NCI-H2171 treated with DMSO at 0.1 percent for 48 hours (cell line): Measurements from ENCODE around the gene PRAF2.
A peak's percentile ranks its signal among the peaks of the same experiment; 100 is the strongest.

Experiments
- DNase-seq: peaks from one replicate; lab custom pipeline; 2025; lab: John Stamatoyannopoulos, UW

PRAF2 gene

DNA sequence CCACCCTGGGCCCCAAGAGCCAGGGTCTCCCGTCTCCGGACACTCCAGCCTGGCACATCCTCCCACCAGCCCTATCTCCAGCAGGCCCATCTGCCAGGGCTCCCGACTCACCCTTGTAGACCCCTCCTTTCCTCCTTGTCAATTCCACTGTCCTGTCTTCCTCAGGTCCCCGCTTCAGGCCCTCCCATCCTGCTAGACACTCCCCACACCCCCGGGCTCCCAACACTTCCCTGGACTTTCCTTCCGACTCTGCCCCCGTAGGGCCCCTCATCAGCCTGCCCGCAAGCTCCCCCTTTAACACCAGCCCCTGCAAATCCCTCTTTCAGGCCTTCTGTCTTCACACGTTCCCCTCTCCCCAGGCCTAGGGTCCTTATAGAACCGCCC is 1.1 kb downstream of the PRAF2 start:
- no peak for DNase-seq

DNA sequence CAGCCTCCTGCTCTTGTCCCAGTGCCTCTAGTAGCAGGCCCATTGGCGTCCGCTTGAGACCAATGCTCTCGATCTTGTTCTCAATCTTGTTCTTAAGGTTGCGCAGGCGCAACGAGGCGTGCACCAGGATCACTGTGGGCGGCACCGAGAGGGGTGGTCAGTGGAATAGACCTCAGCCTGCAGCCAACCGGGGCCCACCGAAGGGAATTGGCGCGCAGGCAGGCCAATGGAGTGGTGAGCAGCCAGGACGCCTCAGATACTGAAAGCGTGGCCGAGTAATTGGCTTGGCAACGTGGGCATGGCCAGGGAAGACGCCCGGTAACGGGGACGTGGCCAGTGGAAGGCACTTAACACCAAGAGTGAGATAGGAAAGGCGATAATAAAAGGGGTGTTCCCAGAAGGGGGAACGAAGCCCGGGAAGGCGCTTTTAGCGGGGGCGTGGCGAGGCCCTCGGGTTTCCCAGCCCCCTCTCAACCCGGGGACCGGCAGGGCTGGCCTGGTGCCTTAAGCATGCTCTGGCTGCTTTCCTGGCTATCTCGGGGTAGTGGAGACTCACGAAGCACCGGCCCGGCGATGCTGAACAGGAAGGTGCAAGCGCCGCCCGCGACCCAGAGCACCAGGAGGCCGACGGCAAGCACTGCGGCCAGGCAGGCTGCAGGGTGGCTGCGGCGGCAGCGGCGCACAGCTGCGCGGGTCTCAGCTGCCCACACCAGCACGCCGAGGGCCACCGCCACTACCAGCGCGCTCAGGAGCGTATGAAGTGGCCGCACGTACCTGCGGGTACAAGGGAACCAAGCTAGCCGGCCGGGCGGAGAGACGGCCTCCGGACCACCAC is 1.7 kb downstream of the PRAF2 start:
- no peak for DNase-seq

DNA sequence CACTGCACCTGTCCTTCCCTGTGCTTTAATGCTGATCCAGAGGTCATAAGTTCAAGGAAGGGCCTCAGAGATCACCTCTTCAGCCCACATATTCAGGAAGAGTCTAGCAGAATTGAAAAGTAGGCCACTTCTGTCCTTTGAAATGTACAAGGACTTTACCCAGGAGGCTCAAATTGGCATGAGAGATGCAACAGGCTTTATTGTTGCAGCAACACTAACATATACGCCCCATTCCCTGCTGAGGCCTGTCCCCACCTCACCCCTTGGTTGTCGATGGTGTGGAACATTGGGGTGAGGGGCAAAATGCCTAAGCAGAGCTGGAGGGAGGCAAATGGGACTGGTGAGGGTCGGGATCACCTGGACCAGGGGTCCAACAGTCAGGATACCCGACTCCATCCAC is 2.8 kb downstream of the PRAF2 start:
- no peak for DNase-seq

DNA sequence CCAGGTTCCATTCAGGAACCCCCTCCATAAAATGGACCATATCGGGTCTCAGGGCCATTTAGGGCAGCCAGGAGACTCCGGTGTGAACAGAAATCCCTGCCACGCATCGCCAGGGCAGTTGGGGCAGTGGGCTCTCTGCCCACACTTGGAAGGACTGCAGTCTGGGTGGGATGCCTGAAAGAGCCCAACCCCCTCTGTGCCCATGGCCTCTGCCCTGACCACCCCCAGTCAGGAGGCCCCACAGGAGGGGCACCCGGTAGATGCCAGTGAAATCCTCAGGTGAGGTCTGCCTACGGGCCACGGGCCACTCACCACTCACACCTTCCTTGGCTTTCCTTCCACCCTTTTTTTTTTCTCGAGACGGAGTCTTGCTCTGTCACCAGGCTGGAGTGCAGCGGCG is 4.8 kb downstream of the PRAF2 start:
- no peak for DNase-seq

DNA sequence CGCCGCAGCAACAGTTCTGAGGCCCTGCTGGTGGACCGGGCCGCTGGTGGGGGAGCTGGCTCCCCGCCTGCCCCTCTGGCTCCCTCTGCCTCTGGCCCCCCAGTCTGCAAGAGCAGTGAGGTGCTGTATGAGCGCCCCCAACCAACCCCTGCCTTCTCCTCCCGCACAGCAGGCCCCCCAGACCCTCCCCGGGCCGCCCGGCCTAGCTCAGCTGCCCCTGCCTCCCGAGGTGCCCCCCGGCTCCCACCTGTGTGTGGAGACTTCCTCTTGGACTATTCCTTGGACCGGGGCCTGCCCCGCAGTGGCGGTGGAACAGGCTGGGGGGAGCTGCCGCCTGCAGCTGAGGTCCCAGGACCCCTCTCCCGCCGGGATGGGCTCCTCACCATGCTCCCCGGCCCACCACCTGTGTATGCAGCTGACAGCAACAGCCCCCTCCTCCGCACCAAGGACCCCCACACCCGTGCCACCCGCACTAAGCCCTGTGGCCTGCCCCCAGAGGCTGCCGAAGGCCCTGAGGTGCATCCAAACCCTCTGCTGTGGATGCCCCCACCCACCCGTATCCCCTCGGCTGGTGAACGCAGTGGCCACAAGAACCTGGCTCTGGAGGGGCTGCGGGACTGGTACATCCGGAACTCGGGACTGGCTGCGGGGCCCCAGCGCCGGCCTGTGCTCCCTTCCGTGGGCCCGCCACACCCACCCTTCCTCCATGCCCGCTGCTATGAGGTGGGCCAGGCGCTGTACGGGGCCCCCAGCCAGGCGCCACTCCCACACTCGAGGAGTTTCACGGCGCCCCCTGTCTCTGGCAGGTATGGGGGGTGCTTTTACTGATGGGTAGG is 6.3 kb downstream of the PRAF2 start:
- DNase-seq: no peak

DNA sequence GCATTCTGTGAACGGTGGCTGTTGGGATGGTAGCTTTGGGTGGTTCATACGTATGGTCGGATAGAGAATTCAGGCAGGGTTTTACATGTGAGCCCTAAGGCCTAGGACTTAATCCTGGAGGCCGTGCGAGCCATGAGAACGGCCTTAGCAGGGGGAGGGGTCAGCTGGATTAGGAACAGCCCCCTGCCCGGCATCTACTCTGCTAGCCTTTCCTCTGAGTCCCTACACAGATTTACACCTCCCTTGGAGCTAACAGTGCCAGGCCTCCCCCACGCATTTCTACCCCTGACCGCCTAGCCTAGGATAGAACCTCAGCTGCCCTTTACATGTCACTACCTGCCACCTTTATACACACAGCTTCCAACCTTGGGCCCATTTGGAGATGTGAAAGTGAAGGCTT is 7.1 kb downstream of the PRAF2 start:
- DNase-seq: no peak

DNA sequence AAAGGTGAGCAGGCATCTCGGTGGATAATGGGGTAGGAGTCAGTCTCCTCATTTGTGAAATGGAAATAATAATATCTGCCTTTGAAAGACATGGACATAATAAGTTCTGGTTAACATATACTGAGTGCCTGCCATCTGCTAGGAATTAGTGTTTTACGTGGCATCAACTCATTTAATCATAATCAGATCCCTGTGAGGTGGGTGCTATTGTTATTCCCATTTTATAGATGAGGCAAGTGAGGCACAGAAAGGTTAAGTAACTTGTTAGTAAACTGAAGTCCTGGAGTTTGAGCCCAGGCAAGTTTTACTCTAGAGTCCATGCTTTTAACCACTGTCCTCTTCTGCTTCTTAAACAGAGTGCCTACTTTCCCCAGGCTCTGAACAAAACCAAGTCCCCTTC is 7.5 kb downstream of the PRAF2 start:
- DNase-seq: no peak

DNA sequence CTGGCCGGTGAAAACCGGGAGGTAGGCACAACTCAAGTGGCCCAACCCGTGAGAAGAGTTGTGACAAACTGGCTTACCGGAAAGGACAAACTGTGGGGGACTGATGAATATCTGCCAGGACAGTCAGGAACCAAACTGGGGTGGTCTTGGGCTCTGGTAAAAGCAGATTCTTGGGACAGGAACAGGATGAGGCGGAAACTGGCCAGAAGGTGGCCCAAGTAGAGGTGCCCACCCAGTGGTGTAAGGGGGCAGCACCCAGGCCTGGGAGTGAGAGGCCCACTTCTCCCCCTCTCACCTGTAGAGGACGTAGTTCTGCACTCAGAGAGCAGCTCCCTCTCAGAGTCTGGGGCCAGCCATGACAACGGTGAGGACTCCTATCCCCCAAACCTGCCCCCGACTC is 9.1 kb downstream of the PRAF2 start:
- no peak for DNase-seq

DNA sequence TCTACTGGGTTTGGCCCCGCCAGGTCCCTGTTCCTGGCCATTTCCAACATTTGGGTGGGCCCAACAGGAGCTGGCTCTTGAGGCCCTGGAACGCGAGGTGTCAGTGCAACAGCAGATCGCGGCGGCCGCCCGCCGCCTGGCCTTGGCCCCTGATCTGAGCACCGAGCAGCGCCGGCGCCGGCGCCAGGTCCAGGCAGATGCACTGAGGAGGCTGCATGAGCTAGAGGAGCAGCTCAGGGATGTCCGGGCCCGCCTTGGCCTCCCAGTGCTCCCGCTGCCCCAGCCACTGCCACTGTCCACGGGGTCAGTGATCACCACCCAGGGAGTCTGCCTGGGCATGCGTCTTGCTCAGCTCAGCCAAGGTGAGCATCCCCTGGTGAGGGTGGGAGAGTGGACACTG is 9.5 kb downstream of the PRAF2 start:
- no peak for DNase-seq

DNA sequence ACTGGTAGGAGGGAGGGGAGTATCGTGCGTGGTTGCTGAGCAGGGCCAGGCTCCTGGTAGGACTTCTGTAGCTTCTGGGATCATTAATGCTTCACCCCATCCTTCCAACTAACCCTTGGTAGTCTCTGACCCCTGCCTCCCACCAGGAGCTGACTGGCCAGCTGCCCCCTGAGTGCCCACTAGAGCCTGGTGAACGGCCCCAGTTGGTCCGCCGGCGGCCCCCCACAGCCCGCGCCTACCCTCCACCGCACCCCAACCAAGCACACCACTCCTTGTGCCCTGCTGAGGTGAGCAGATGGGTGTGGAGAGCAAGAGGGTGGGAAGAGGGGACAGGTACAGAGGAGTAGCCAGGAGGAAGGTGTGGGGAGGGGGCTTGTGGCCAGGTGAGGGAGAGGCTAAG is 10.1 kb downstream of the PRAF2 start:
- DNase-seq: no peak

DNA sequence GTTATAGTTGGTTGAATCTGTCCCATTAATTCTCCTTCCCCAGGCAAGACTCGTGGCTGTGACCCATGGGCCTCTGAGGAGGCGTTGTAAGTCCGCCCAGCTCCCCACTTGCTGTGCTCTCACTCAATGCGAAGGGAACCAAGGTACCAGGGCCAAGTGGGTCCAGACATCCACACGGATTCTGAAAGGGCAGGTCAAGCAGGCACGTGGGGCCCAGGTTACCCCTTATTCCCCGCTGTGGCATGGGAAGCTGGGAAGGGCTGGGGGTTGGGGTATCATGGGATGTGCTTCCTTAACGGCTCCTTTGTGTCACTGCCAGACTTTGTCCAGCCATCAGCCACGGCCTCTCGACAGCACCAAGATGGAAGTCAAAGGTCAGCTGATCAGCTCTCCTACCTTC is 11.9 kb downstream of the PRAF2 start:
- DNase-seq: no peak

DNA sequence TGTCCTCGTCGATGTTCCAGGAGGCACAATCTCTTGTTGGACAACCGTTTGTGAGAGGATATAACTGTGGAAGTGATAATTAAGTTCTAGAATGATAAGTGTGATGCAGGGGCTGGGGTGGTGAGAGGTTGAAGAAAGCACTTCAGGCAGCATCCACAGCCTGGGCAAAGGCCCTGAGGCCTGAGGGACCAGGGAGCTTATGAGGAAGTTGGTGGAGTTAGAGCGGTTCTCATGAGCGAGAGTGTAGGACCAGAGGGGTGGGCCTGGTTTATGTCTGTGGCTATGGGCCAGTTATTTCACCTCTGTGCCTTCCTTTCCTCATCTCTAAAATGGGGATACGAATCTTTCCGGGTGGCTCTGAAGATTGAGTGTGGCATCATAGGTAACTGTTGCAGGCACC is 12.3 kb downstream of the PRAF2 start:
- DNase-seq: no peak

DNA sequence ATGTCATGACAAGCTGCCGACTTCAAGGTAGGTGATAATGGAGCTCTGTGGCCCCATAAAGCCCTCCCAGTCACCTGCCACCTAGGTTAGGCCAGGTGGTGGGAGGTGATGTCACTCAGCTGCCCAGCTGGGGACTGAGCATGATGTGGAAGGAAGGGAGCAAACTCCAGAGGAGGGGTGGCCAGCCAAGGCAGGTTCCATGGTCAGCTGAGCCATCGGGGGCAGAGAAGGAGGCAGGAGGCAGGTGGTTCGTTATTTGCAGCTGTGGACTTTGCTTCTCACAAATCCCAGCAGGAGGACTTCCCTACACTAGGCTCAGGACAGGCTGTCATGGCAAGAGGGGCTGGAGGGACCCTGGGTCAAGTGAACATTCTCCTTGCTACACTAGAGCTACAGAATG is 12.9 kb downstream of the PRAF2 start:
- no peak for DNase-seq

DNA sequence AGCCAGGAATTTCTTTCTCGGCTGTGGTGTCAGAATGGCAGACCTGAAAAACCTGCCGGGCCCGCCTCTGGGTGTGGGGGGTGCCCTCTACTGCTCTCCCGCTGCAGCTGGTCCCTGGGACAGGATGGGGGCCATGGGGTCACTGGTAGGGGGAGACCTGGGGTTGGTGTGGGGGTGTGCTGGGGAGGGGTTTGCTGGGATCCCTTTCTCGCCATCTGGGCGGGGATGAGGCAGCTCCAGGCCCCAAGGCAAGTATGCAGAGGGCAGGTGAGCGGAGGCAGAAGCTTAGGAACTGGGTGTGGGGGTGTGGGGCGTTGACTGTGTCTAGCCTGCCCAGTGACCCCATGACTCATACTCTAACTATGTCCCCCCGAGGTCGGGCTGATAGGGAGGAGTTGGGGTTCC is 14.1 kb downstream of the PRAF2 start:
- no peak for DNase-seq

DNA sequence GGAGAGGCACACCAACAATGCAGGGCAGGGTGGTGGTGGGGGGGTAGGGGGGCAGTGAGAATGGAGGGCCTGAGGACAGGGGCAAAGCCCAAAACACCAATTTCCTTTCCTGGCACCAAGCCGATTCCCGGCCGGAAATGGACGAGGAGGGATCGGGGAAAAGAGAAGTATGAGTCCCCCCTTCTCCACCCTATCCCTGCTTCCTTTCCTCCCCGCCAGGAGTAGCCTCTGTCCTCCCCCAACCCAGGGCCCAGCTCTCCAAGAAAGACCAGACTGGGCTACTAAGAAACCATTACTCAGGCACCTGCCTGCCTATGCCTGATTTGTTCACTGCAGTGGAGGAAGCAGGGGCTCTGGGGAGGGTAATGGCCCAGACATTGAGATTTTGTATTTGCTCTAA is 14.6 kb downstream of the PRAF2 start:
- no peak for DNase-seq

DNA sequence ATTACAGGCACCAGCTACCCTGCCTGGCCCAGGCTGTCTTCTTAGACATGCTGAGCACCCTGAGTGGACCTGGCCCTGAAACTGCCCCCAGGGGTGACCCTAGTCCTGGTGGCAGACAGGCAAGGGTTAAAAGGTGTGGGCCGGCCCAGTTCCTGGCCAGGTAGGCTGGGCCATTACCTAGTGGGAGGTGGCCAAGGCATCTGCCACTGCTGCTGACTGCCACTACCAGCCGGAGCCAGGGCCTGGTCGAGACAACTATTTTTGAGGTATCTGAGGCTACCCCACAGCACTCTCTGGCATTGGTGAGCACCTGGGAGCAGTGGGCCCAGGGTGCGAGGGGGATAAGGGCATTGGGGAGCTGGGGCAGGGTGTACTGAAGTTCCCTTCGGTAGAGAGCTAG is 15.0 kb downstream of the PRAF2 start, which contains the start of gene CCDC120:
Gene CCDC120 (plus strand): TSS at position 206 of the 400 bp plus-strand sequence. CDS start 3,043 bp downstream, outside the sequence.
- no peak for DNase-seq

DNA sequence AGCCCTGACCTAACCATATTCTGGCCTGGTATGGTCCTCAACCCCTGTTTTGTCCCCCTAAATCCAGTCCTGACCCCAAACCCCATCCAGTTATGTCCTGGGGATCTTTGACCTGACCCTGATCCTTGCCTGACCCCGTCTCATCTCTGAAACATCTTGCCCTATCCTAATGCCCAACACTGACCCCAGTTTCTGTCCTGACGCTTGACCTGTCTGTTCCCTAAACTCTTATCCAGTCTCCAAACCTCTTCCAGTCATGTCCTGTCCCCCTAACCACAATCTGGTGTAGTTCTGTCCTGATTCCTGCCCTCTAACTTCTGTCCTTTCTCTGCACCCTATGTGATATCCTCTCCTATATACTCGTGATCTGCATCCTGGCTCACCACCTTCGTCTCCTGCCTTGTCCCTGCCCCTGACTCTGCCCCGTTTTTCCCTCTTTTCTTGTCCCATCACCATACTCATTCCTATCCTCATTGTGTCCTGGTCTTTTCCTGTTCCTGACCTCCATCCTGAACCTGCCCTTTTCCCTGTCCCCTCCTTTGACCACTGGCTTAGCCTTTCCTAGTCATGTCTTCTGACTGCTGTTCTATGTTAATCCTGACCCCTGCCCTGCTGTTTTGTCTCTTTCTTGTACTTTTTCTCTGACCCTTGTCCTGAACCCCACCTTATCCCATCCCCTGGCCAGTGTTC is 19.6 kb downstream of the PRAF2 start:
- DNase-seq: no peak

DNA sequence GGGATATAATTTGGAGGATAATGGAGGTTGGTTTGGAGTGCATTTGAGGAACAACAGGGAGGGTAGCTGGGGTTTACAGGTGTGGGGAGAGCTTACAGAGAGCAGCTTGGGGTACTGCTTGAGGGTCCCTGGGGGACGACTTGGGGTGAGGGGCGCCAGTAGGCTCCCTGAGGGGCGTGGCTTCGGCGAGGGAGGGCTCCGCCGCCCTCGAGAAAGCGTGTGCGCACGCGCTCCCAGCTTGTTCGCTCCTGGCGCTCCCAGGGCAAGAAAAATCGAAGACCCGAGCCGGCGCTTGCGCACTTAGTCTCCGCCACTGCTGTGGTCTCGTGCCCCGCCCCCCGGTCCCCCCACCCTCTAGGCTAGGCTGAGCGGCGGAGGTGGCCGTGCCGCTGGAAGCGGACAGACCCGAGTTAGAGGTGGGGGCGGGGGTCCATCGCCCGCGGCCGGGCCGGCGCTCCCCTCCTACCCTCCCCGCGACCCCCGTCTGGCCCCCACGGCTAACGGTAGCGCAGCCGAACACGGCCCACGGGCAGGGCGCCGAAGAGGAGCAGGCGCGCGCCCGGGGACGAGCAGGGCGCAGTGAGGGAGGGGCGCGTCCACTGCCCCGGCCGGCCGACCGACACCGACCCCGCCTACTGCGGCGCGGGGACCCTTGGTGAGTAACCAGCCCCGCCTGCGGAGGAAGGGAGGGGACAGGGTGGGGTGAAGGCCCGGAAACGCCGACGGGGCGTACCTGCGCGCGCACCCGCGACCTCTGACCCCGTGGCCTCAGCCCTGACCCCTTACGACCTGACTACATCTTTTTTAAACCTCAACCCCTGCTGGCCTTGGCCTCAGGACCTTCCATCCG is 20.4 kb downstream of the PRAF2 start:
- peak; percentile 72 for DNase-seq

DNA sequence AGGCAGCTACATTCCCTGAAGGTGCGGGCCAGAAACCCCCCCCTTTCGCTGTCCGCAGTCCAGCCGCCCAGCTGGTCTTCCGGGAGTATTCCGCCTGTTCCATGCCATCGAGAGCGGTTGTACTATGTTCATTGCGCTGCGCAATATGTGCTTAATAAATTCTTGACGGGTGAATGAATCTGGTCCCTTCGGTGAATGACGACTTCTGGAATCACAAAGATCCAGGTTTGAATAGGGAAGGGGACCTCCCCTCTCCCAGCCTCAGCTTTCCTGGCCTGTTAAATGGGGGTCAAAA is 29.9 kb downstream of the PRAF2 start:
- DNase-seq: no peak

DNA sequence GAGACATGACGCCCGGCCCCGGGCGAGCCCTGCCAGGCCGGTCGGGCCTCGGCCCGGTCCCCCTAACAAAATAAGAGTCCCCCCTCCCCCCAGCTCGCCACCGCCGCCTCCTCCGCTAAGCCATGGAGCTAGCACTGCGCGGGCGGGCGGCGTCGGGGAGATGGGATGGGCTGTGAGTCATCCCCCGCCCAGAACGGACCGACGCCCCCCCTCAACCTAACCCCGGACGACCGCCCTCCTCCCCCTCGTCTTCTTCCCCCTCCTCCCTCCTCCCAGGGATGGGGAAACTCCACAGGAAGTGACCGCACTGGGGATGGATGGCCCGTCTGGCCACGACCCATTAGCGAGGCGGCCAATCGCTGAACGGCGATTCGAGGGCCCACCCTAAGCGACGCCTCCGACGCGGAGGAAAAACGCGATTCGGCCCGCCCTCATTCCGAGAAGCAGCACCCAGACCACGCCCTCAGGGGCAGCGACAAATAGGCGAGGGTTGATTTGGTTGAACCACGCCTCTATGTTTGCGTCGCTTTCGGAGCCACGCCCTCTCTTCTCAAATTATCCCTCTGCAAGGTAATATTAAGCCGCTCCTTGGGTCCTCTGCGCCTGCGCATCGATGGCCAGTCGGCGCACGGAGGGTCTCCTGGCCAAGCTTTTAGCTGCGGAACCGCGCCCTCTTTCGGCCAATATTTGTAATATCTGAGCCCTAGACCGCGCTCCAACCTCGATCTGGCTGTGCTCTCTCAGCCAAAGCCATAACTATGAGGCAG is 30.4 kb downstream of the PRAF2 start, which contains the start of gene TFE3:
Gene TFE3 (minus strand): TSS at position 138 of the 767 bp plus-strand sequence. CDS start 131 bp downstream, at position 7.
- DNase-seq: peak; percentile 97

DNA sequence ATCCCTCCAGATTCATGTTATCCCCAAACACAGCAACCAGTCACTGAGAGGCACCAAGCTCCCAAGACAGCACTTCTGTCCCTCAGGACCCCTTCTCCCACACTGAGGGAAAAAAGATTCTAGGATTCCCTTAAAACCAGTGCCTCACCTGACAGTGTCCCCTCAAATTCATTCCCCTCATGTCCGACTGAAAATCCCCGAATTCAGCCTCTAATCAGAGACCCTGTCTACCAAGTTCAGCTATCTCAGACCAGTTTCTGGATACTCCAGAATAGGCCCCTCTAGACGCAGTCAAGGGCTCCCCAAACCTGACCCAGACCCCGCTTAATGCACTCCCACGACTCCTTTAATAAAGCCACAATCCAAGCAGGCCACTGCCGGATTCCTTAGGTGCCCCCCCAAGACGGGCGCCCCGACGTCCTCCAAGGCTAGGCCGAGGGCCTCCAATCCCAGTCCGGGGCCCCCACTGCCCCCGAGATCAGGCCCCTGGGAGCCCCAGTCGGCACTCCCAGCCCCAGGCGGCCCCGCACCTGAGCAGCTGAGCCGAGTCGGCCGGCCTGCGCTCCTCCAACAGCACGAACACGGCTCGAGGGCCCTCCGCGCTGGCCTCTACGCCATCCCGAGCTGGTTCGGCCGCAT is 31.1 kb downstream of the PRAF2 start:
- no peak for DNase-seq
